Measurements from ENCODE around the gene GAL3ST1.

GAL3ST1 gene

GRCh38 chr22:30607939-30608338 lies 33.5 kb upstream of the GAL3ST1 start:
- peaks cover 7% of the 10 kb centered on the region; the same call in 1 of the 2 replicates for H3K36me3 ChIP-seq (ENCODE audit: control insufficient read depth, insufficient read depth, low read length)
- WGBS (ENCODE audit: insufficient coverage, insufficient read length): no CpG with 5 or more reads among the region's 7 CpGs
- no peaks in the 10 kb centered on the region for H3K9me3 ChIP-seq (ENCODE audit: control insufficient read depth, insufficient read depth, low read length)
- no peak overlapping the region; the same call in 1 of the 2 replicates for H3K4me3 ChIP-seq (ENCODE audit: low read length)
- H3K27me3 ChIP-seq (ENCODE audit: control insufficient read depth, insufficient read depth, low read length): no peaks in the 10 kb centered on the region
- H3K4me1 ChIP-seq (ENCODE audit: control insufficient read depth, insufficient read depth, low read length): peaks cover 3% of the 10 kb centered on the region; the same call in 1 of the 2 replicates
- H3K27ac ChIP-seq (ENCODE audit: low read length): no peak overlapping the region
- no peak for DNase-seq (ENCODE audit: low read depth, low spot score)

GRCh38 chr22:30607300-30607930 lies 33.0 kb upstream of the GAL3ST1 start:
- no peaks in the 10 kb centered on the region for H3K9me3 ChIP-seq (ENCODE audit: control insufficient read depth, insufficient read depth, low read length)
- H3K4me1 ChIP-seq (ENCODE audit: control insufficient read depth, insufficient read depth, low read length): peaks cover 3% of the 10 kb centered on the region; the same call in 1 of the 2 replicates
- WGBS (ENCODE audit: insufficient coverage, insufficient read length): no CpG with 5 or more reads among the region's 7 CpGs

GRCh38 chr22:30606455-30607299 lies 32.2 kb upstream of the GAL3ST1 start, which contains the start of gene TCN2:
TCN2 (plus strand) TSS chr22:30607174; CDS start chr22:30607332, 158 bp downstream.
- Histone ChIP-seq H3K9me3 (ENCODE audit: control insufficient read depth, insufficient read depth, low read length) (no peaks in the 10 kb centered on the region), H3K4me1 (ENCODE audit: control insufficient read depth, insufficient read depth, low read length) (peaks cover 3% of the 10 kb centered on the region; the same call in 1 of the 2 replicates), H3K27me3 (ENCODE audit: control insufficient read depth, insufficient read depth, low read length) (no peaks in the 10 kb centered on the region), H3K36me3 (ENCODE audit: control insufficient read depth, insufficient read depth, low read length) (peaks cover 7% of the 10 kb centered on the region; the same call in 1 of the 2 replicates), H3K27ac (ENCODE audit: low read length) (no peak within 1 kb of the TSS), H3K4me3 (ENCODE audit: low read length) (peak within 1 kb of the TSS; percentile 48; the same call in 1 of the 2 replicates)
- no CpG with 5 or more reads among the region's 24 CpGs for WGBS (ENCODE audit: insufficient coverage, insufficient read length)
- peak; percentile 86 for DNase-seq (ENCODE audit: low read depth, low spot score)

More at GRCh38 chr22:30607300-30607930, 33.0 kb upstream of the GAL3ST1 start:
- H3K36me3 ChIP-seq (ENCODE audit: control insufficient read depth, insufficient read depth, low read length): peaks cover 7% of the 10 kb centered on the region; the same call in 1 of the 2 replicates
- peak overlapping the region; percentile 48; the same call in 1 of the 2 replicates for H3K4me3 ChIP-seq (ENCODE audit: low read length)
- no peaks in the 10 kb centered on the region for H3K27me3 ChIP-seq (ENCODE audit: control insufficient read depth, insufficient read depth, low read length)
- no peak for DNase-seq (ENCODE audit: low read depth, low spot score)
- no peak overlapping the region for H3K27ac ChIP-seq (ENCODE audit: low read length)

- no peak overlapping the region for H3K27ac ChIP-seq (ENCODE audit: low read length)
- no peak overlapping the region for H3K4me3 ChIP-seq (ENCODE audit: low read length)
- no CpG with 5 or more reads among the region's 9 CpGs for WGBS (ENCODE audit: insufficient coverage, insufficient read length)
Observed at GRCh38 chr22:30605449-30606110, 31.1 kb upstream of the GAL3ST1 start.

GRCh38 chr22:30604723-30605122 lies 30.3 kb upstream of the GAL3ST1 start:
- Histone ChIP-seq H3K27me3 (ENCODE audit: control insufficient read depth, insufficient read depth, low read length) (no peaks in the 10 kb centered on the region), H3K4me1 (ENCODE audit: control insufficient read depth, insufficient read depth, low read length) (peaks cover 3% of the 10 kb centered on the region; the same call in 1 of the 2 replicates), H3K27ac (ENCODE audit: low read length) (no peak overlapping the region), H3K4me3 (ENCODE audit: low read length) (no peak overlapping the region), H3K9me3 (ENCODE audit: control insufficient read depth, insufficient read depth, low read length) (no peaks in the 10 kb centered on the region), H3K36me3 (ENCODE audit: control insufficient read depth, insufficient read depth, low read length) (no peaks in the 10 kb centered on the region)
- WGBS (ENCODE audit: insufficient coverage, insufficient read length): no CpG with 5 or more reads among the region's 2 CpGs
- no peak for DNase-seq (ENCODE audit: low read depth, low spot score)

More at GRCh38 chr22:30605449-30606110, 31.1 kb upstream of the GAL3ST1 start:
- no peak for DNase-seq (ENCODE audit: low read depth, low spot score)
- peaks cover 3% of the 10 kb centered on the region; the same call in 1 of the 2 replicates for H3K4me1 ChIP-seq (ENCODE audit: control insufficient read depth, insufficient read depth, low read length)
- no peaks in the 10 kb centered on the region for H3K9me3 ChIP-seq (ENCODE audit: control insufficient read depth, insufficient read depth, low read length)
- H3K27me3 ChIP-seq (ENCODE audit: control insufficient read depth, insufficient read depth, low read length): no peaks in the 10 kb centered on the region
- H3K36me3 ChIP-seq (ENCODE audit: control insufficient read depth, insufficient read depth, low read length): no peaks in the 10 kb centered on the region

- Histone ChIP-seq H3K27me3 (ENCODE audit: control insufficient read depth, insufficient read depth, low read length) (no peaks in the 10 kb centered on the region), H3K4me1 (ENCODE audit: control insufficient read depth, insufficient read depth, low read length) (peaks cover 3% of the 10 kb centered on the region; the same call in 1 of the 2 replicates), H3K4me3 (ENCODE audit: low read length) (no peak overlapping the region), H3K36me3 (ENCODE audit: control insufficient read depth, insufficient read depth, low read length) (no peaks in the 10 kb centered on the region), H3K9me3 (ENCODE audit: control insufficient read depth, insufficient read depth, low read length) (no peaks in the 10 kb centered on the region), H3K27ac (ENCODE audit: low read length) (no peak overlapping the region)
- no peak for DNase-seq (ENCODE audit: low read depth, low spot score)
- no CpG with 5 or more reads among the region's 3 CpGs for WGBS (ENCODE audit: insufficient coverage, insufficient read length)
Observed at GRCh38 chr22:30603801-30604200, 29.3 kb upstream of the GAL3ST1 start.

- Histone ChIP-seq H3K4me1 (ENCODE audit: control insufficient read depth, insufficient read depth, low read length) (peaks cover 1% of the 10 kb centered on the region; the same call in 1 of the 2 replicates), H3K36me3 (ENCODE audit: control insufficient read depth, insufficient read depth, low read length) (no peaks in the 10 kb centered on the region), H3K27me3 (ENCODE audit: control insufficient read depth, insufficient read depth, low read length) (no peaks in the 10 kb centered on the region), H3K4me3 (ENCODE audit: low read length) (no peak overlapping the region), H3K27ac (ENCODE audit: low read length) (no peak overlapping the region), H3K9me3 (ENCODE audit: control insufficient read depth, insufficient read depth, low read length) (no peaks in the 10 kb centered on the region)
- no peak for DNase-seq (ENCODE audit: low read depth, low spot score)
- WGBS (ENCODE audit: insufficient coverage, insufficient read length): no CpG with 5 or more reads among the region's 3 CpGs
Observed at GRCh38 chr22:30602049-30602448, 27.6 kb upstream of the GAL3ST1 start.

GRCh38 chr22:30601464-30601863 lies 27.0 kb upstream of the GAL3ST1 start:
- WGBS (ENCODE audit: insufficient coverage, insufficient read length): no CpG with 5 or more reads among the region's 5 CpGs
- no peak overlapping the region for H3K27ac ChIP-seq (ENCODE audit: low read length)
- DNase-seq (ENCODE audit: low read depth, low spot score): no peak
- no peaks in the 10 kb centered on the region for H3K9me3 ChIP-seq (ENCODE audit: control insufficient read depth, insufficient read depth, low read length)
- no peak overlapping the region for H3K4me3 ChIP-seq (ENCODE audit: low read length)
- H3K27me3 ChIP-seq (ENCODE audit: control insufficient read depth, insufficient read depth, low read length): no peaks in the 10 kb centered on the region
- no peaks in the 10 kb centered on the region for H3K36me3 ChIP-seq (ENCODE audit: control insufficient read depth, insufficient read depth, low read length)
- peaks cover 1% of the 10 kb centered on the region; the same call in 1 of the 2 replicates for H3K4me1 ChIP-seq (ENCODE audit: control insufficient read depth, insufficient read depth, low read length)

- Histone ChIP-seq H3K27me3 (ENCODE audit: control insufficient read depth, insufficient read depth, low read length) (no peaks in the 10 kb centered on the region), H3K9me3 (ENCODE audit: control insufficient read depth, insufficient read depth, low read length) (no peaks in the 10 kb centered on the region), H3K4me1 (ENCODE audit: control insufficient read depth, insufficient read depth, low read length) (peaks cover 1% of the 10 kb centered on the region; the same call in 1 of the 2 replicates), H3K4me3 (ENCODE audit: low read length) (no peak overlapping the region), H3K36me3 (ENCODE audit: control insufficient read depth, insufficient read depth, low read length) (no peaks in the 10 kb centered on the region), H3K27ac (ENCODE audit: low read length) (no peak overlapping the region)
- WGBS (ENCODE audit: insufficient coverage, insufficient read length): no CpG with 5 or more reads among the region's 3 CpGs
- DNase-seq (ENCODE audit: low read depth, low spot score): no peak
Observed at GRCh38 chr22:30600921-30601320, 26.5 kb upstream of the GAL3ST1 start.

GRCh38 chr22:30598986-30599385 lies 24.5 kb upstream of the GAL3ST1 start:
- no CpG with 5 or more reads among the region's 3 CpGs for WGBS (ENCODE audit: insufficient coverage, insufficient read length)
- Histone ChIP-seq H3K4me3 (ENCODE audit: low read length) (no peak overlapping the region), H3K4me1 (ENCODE audit: control insufficient read depth, insufficient read depth, low read length) (no peaks in the 10 kb centered on the region), H3K27me3 (ENCODE audit: control insufficient read depth, insufficient read depth, low read length) (no peaks in the 10 kb centered on the region), H3K9me3 (ENCODE audit: control insufficient read depth, insufficient read depth, low read length) (no peaks in the 10 kb centered on the region), H3K36me3 (ENCODE audit: control insufficient read depth, insufficient read depth, low read length) (no peaks in the 10 kb centered on the region), H3K27ac (ENCODE audit: low read length) (no peak overlapping the region)
- DNase-seq (ENCODE audit: low read depth, low spot score): no peak
